ENCODE data around the gene WDPCP. TPM values are rescaled to one million over a fixed set of nuclear protein-coding genes. Genes with fewer than 3 reads are reported as not detected.

The WDPCP gene
- total and polyA plus RNA-seq, 2 donors from 2014 or later, result 2.7 to 15.1 TPM

- no peak for TF ChIP-seq CTCF (IDR thresholded peaks at IDR 0.05; ENCODE audit: borderline replicate concordance, extremely low read depth, insufficient read depth)
- H3K9me3 ChIP-seq (ENCODE audit: control insufficient read depth in 2 of 3, insufficient read depth in 1 of 3, low read length in 3 of 3), result peaks cover 0 to 3% (median 0%) of the 10 kb centered on the region in 3 donors
- intact Hi-C loops (cut with DNase I), result no loop called here
- FAIRE-seq (no peak), DNase-seq (no peak)
- no peak overlapping the region for H3K4me3 ChIP-seq (ENCODE audit: low read length in 3 of 3)
- no peak overlapping the region for H3K27ac ChIP-seq (ENCODE audit: low read depth in 2 of 2, low read length in 2 of 2)
- no peaks in the 10 kb centered on the region for H3K4me1 ChIP-seq (ENCODE audit: control insufficient read depth in 2 of 3, insufficient read depth in 2 of 3, low read depth in 1 of 3, low read length in 3 of 3)
- no peaks in the 10 kb centered on the region for H3K36me3 ChIP-seq (ENCODE audit: control insufficient read depth in 2 of 3, insufficient read depth in 3 of 3, low read length in 3 of 3)
- no peak overlapping the region for H3K9ac ChIP-seq (ENCODE audit: low read length in 3 of 3)
- H3K27me3 ChIP-seq (ENCODE audit: control insufficient read depth, insufficient read depth, low read length), result no peaks in the 10 kb centered on the region
Measured at GRCh38 chr2:63432373-63432772, 155.9 kb downstream of the WDPCP start.

GRCh38 chr2:63425606-63426005 lies 162.7 kb downstream of the WDPCP start:
- no peak for DNase-seq
- no peaks in the 10 kb centered on the region for H3K36me3 ChIP-seq (ENCODE audit: control insufficient read depth in 2 of 3, insufficient read depth in 3 of 3, low read length in 3 of 3)
- FAIRE-seq, result no peak
- H3K4me3 ChIP-seq (ENCODE audit: low read length in 3 of 3), result no peak overlapping the region
- no peaks in the 10 kb centered on the region for H3K27me3 ChIP-seq (ENCODE audit: control insufficient read depth, insufficient read depth, low read length)
- no peak for TF ChIP-seq CTCF (IDR thresholded peaks at IDR 0.05; ENCODE audit: borderline replicate concordance, extremely low read depth, insufficient read depth)
- no peak overlapping the region for H3K9ac ChIP-seq (ENCODE audit: low read length in 3 of 3)
- no peak overlapping the region for H3K27ac ChIP-seq (ENCODE audit: low read depth in 2 of 2, low read length in 2 of 2)
- no peaks in the 10 kb centered on the region for H3K4me1 ChIP-seq (ENCODE audit: control insufficient read depth in 2 of 3, insufficient read depth in 2 of 3, low read depth in 1 of 3, low read length in 3 of 3)
- intact Hi-C loops (cut with DNase I), result no loop called here
- peaks cover 0 to 3% (median 0%) of the 10 kb centered on the region in 3 donors for H3K9me3 ChIP-seq (ENCODE audit: control insufficient read depth in 2 of 3, insufficient read depth in 1 of 3, low read length in 3 of 3)

GRCh38 chr2:63425079-63425416 lies 163.2 kb downstream of the WDPCP start:
- intact Hi-C loops (cut with DNase I), result no loop called here
- Histone ChIP-seq H3K27ac (ENCODE audit: low read depth in 2 of 2, low read length in 2 of 2) (no peak overlapping the region), H3K27me3 (ENCODE audit: control insufficient read depth, insufficient read depth, low read length) (no peaks in the 10 kb centered on the region), H3K9ac (ENCODE audit: low read length in 3 of 3) (no peak overlapping the region), H3K4me1 (ENCODE audit: control insufficient read depth in 2 of 3, insufficient read depth in 2 of 3, low read depth in 1 of 3, low read length in 3 of 3) (no peaks in the 10 kb centered on the region), H3K36me3 (ENCODE audit: control insufficient read depth in 2 of 3, insufficient read depth in 3 of 3, low read length in 3 of 3) (no peaks in the 10 kb centered on the region), H3K9me3 (ENCODE audit: control insufficient read depth in 2 of 3, insufficient read depth in 1 of 3, low read length in 3 of 3) (peaks cover 0 to 3% (median 0%) of the 10 kb centered on the region in 3 donors), H3K4me3 (ENCODE audit: low read length in 3 of 3) (no peak overlapping the region)
- TF ChIP-seq CTCF (IDR thresholded peaks at IDR 0.05; ENCODE audit: borderline replicate concordance, extremely low read depth, insufficient read depth), result no peak
- DNase-seq, result no peak
- FAIRE-seq, result no peak
